Measurements from ENCODE around the gene SUN1. TPM values are rescaled to one million over a fixed set of nuclear protein-coding genes. Genes with fewer than 3 reads are reported as not detected.
"Not testable (repeated sequence)": the region's sequence is repeated elsewhere in the genome, so short reads cannot be mapped to it uniquely, and the experiment has no call there.

The SUN1 gene
- total RNA-seq, 1 experiment from 2014 or later = 39.6 TPM

GRCh38 chr7:844043-844442 lies 11.8 kb downstream of the SUN1 start:
- Histone ChIP-seq H3K4me1 (ENCODE audit: low read length) (no peaks in the 10 kb centered on the region), H3K4me2 (ENCODE audit: low read depth, low read length, poor library complexity, severe bottlenecking) (no peak overlapping the region), H4K20me1 (ENCODE audit: insufficient read depth, low read depth, low read length) (no peaks in the 10 kb centered on the region), H3K9me2 (replicated peaks; ENCODE audit: insufficient read depth, low read length) (no peaks in the 10 kb centered on the region), H2AFZ (ENCODE audit: low read length) (no peak overlapping the region), H3K9me3 (ENCODE audit: low read length) (no peaks in the 10 kb centered on the region), H3K27ac (ENCODE audit: low read length) (no peak overlapping the region), H3K27me3 (ENCODE audit: low read length) (no peaks in the 10 kb centered on the region), H3K79me2 (ENCODE audit: low read length) (peaks cover 4% of the 10 kb centered on the region; the same call in 1 of the 2 replicates), H3K36me3 (ENCODE audit: insufficient read depth, low read length) (peaks cover 3% of the 10 kb centered on the region), H3K4me3 (ENCODE audit: low read length) (no peak overlapping the region), H3K9ac (ENCODE audit: low read length) (no peak overlapping the region)
- DNase-seq = no peak

DNA sequence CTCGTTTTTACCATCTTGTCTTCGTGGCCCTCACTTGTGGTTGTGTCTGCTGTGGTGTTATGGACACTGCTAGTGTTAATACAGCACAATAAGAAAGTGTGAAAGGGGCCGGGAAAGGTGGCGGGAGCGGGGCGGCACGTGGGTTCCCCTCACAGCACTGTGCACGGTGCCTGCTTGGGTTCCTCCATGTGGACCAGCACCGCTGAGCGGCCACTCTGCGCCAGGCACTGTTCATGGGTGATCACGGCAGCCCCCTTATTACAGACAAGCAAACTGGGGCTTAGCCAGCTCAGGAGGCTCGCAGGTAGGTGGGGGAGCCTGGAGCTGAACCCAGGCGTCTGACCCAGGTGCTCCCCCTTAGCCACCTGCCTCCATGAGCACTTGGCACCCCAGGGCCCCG lies 12.2 kb downstream of the SUN1 start:
- Histone ChIP-seq H3K36me3 (ENCODE audit: insufficient read depth, low read length) (peaks cover 3% of the 10 kb centered on the region), H3K27ac (ENCODE audit: low read length) (no peak overlapping the region), H3K9ac (ENCODE audit: low read length) (no peak overlapping the region), H3K79me2 (ENCODE audit: low read length) (peaks cover 4% of the 10 kb centered on the region; the same call in 1 of the 2 replicates), H3K27me3 (ENCODE audit: low read length) (no peaks in the 10 kb centered on the region), H2AFZ (ENCODE audit: low read length) (no peak overlapping the region), H4K20me1 (ENCODE audit: insufficient read depth, low read depth, low read length) (no peaks in the 10 kb centered on the region), H3K4me2 (ENCODE audit: low read depth, low read length, poor library complexity, severe bottlenecking) (no peak overlapping the region), H3K4me1 (ENCODE audit: low read length) (no peaks in the 10 kb centered on the region), H3K4me3 (ENCODE audit: low read length) (no peak overlapping the region), H3K9me3 (ENCODE audit: low read length) (no peaks in the 10 kb centered on the region), H3K9me2 (replicated peaks; ENCODE audit: insufficient read depth, low read length) (no peaks in the 10 kb centered on the region)
- DNase-seq = no peak

DNA sequence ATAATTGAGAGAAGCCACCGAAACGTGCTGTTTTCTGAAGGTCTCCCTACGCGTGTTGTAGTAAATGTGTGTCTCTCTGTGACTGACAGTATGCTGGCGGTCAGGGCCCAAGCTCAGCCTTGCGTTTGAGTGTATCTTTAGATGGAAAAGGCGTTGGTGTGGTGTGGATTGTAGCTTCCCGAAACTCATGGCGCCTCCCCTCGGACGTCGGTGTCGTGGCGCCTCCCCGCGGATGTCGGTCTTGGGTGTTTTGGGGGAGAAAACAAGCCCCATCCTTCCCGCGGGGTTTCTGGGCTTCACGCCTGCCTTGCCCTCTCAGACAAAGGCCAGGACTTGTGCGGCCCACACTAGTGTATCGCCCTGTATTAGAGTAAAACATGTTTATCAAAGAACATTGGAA lies 12.8 kb downstream of the SUN1 start:
- Histone ChIP-seq H3K4me1 (ENCODE audit: low read length) (no peaks in the 10 kb centered on the region), H3K4me2 (ENCODE audit: low read depth, low read length, poor library complexity, severe bottlenecking) (no peak overlapping the region), H3K79me2 (ENCODE audit: low read length) (peaks cover 4% of the 10 kb centered on the region; the same call in 1 of the 2 replicates), H3K9ac (ENCODE audit: low read length) (no peak overlapping the region), H3K27ac (ENCODE audit: low read length) (no peak overlapping the region), H3K9me2 (replicated peaks; ENCODE audit: insufficient read depth, low read length) (no peaks in the 10 kb centered on the region), H3K36me3 (ENCODE audit: insufficient read depth, low read length) (peaks cover under 1% of the 10 kb centered on the region), H3K9me3 (ENCODE audit: low read length) (no peaks in the 10 kb centered on the region), H3K4me3 (ENCODE audit: low read length) (no peak overlapping the region), H4K20me1 (ENCODE audit: insufficient read depth, low read depth, low read length) (no peaks in the 10 kb centered on the region), H2AFZ (ENCODE audit: low read length) (no peak overlapping the region), H3K27me3 (ENCODE audit: low read length) (no peaks in the 10 kb centered on the region)
- no peak for DNase-seq

DNA sequence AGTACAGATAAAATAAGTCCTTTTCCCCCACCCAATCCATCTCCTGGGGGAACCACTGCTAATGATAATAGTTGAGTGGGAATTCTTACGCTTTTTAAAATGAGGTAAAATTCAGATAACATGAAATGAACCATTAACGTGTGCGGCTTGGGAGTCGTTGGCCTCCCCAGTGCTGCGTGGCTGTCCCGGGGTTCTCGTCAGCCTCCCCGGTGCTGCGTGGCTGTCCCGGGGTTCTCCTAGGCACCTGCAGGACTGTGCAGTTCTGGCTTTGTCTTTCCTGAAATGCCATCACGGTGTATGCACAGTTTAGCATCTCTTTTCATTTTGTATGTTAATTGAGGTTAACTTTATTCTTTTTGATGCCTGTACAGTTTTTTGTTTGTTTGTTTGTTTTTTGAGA lies 13.5 kb downstream of the SUN1 start:
- H3K9me2 ChIP-seq (replicated peaks; ENCODE audit: insufficient read depth, low read length) = no peaks in the 10 kb centered on the region
- H2AFZ ChIP-seq (ENCODE audit: low read length) = no peak overlapping the region
- H3K27me3 ChIP-seq (ENCODE audit: low read length) = no peaks in the 10 kb centered on the region
- H4K20me1 ChIP-seq (ENCODE audit: insufficient read depth, low read depth, low read length) = no peaks in the 10 kb centered on the region
- H3K36me3 ChIP-seq (ENCODE audit: insufficient read depth, low read length) = no peaks in the 10 kb centered on the region; the same call in none of the 2 replicates
- no peak overlapping the region for H3K4me2 ChIP-seq (ENCODE audit: low read depth, low read length, poor library complexity, severe bottlenecking)
- peaks cover 4% of the 10 kb centered on the region; the same call in 1 of the 2 replicates for H3K79me2 ChIP-seq (ENCODE audit: low read length)
- H3K9me3 ChIP-seq (ENCODE audit: low read length) = no peaks in the 10 kb centered on the region
- no peak overlapping the region for H3K4me3 ChIP-seq (ENCODE audit: low read length)
- DNase-seq = no peak
- no peak overlapping the region for H3K9ac ChIP-seq (ENCODE audit: low read length)
- no peak overlapping the region for H3K27ac ChIP-seq (ENCODE audit: low read length)
- no peaks in the 10 kb centered on the region for H3K4me1 ChIP-seq (ENCODE audit: low read length)

- not testable (repeated sequence) for H3K36me3 ChIP-seq (ENCODE audit: insufficient read depth, low read length); H3K4me2 ChIP-seq (ENCODE audit: low read depth, low read length, poor library complexity, severe bottlenecking); H3K9me3 ChIP-seq (ENCODE audit: low read length); H3K9ac ChIP-seq (ENCODE audit: low read length); H4K20me1 ChIP-seq (ENCODE audit: insufficient read depth, low read depth, low read length); H3K79me2 ChIP-seq (ENCODE audit: low read length); H3K27me3 ChIP-seq (ENCODE audit: low read length); H2AFZ ChIP-seq (ENCODE audit: low read length); H3K4me3 ChIP-seq (ENCODE audit: low read length); H3K27ac ChIP-seq (ENCODE audit: low read length); DNase-seq; H3K9me2 ChIP-seq (replicated peaks; ENCODE audit: insufficient read depth, low read length); H3K4me1 ChIP-seq (ENCODE audit: low read length)
Observed at GRCh38 chr7:846958-847650, 14.8 kb downstream of the SUN1 start.

GRCh38 chr7:847728-848127 lies 15.5 kb downstream of the SUN1 start:
- not testable (repeated sequence) for H3K9ac ChIP-seq (ENCODE audit: low read length); H3K27ac ChIP-seq (ENCODE audit: low read length); H3K9me2 ChIP-seq (replicated peaks; ENCODE audit: insufficient read depth, low read length); H2AFZ ChIP-seq (ENCODE audit: low read length); H3K4me2 ChIP-seq (ENCODE audit: low read depth, low read length, poor library complexity, severe bottlenecking); H3K79me2 ChIP-seq (ENCODE audit: low read length); H3K9me3 ChIP-seq (ENCODE audit: low read length); H3K4me3 ChIP-seq (ENCODE audit: low read length); DNase-seq; H3K4me1 ChIP-seq (ENCODE audit: low read length); H3K36me3 ChIP-seq (ENCODE audit: insufficient read depth, low read length); H3K27me3 ChIP-seq (ENCODE audit: low read length); H4K20me1 ChIP-seq (ENCODE audit: insufficient read depth, low read depth, low read length)

- H3K9me2 ChIP-seq (replicated peaks; ENCODE audit: insufficient read depth, low read length) = no peaks in the 10 kb centered on the region
- H3K9me3 ChIP-seq (ENCODE audit: low read length) = no peaks in the 10 kb centered on the region
- H3K79me2 ChIP-seq (ENCODE audit: low read length) = peaks cover 4% of the 10 kb centered on the region
- H2AFZ ChIP-seq (ENCODE audit: low read length) = no peak overlapping the region
- no peaks in the 10 kb centered on the region; the same call in none of the 2 replicates for H3K36me3 ChIP-seq (ENCODE audit: insufficient read depth, low read length)
- no peak overlapping the region for H3K9ac ChIP-seq (ENCODE audit: low read length)
- no peaks in the 10 kb centered on the region for H4K20me1 ChIP-seq (ENCODE audit: insufficient read depth, low read depth, low read length)
- H3K4me2 ChIP-seq (ENCODE audit: low read depth, low read length, poor library complexity, severe bottlenecking) = no peak overlapping the region
- DNase-seq = no peak
- no peaks in the 10 kb centered on the region for H3K4me1 ChIP-seq (ENCODE audit: low read length)
- no peak overlapping the region for H3K27ac ChIP-seq (ENCODE audit: low read length)
- H3K4me3 ChIP-seq (ENCODE audit: low read length) = no peak overlapping the region
- H3K27me3 ChIP-seq (ENCODE audit: low read length) = no peaks in the 10 kb centered on the region
Observed at GRCh38 chr7:849145-849544, 16.9 kb downstream of the SUN1 start.

GRCh38 chr7:849781-850180 lies 17.5 kb downstream of the SUN1 start:
- no peak overlapping the region for H2AFZ ChIP-seq (ENCODE audit: low read length)
- H3K36me3 ChIP-seq (ENCODE audit: insufficient read depth, low read length) = no peaks in the 10 kb centered on the region; the same call in 1 of the 2 replicates
- no peak overlapping the region for H3K27ac ChIP-seq (ENCODE audit: low read length)
- H3K79me2 ChIP-seq (ENCODE audit: low read length) = peaks cover 4% of the 10 kb centered on the region
- H3K4me3 ChIP-seq (ENCODE audit: low read length) = no peak overlapping the region
- H3K4me2 ChIP-seq (ENCODE audit: low read depth, low read length, poor library complexity, severe bottlenecking) = no peak overlapping the region
- H3K9me3 ChIP-seq (ENCODE audit: low read length) = no peaks in the 10 kb centered on the region
- no peaks in the 10 kb centered on the region for H3K27me3 ChIP-seq (ENCODE audit: low read length)
- no peaks in the 10 kb centered on the region for H3K9me2 ChIP-seq (replicated peaks; ENCODE audit: insufficient read depth, low read length)
- no peaks in the 10 kb centered on the region for H4K20me1 ChIP-seq (ENCODE audit: insufficient read depth, low read depth, low read length)
- DNase-seq = no peak
- H3K4me1 ChIP-seq (ENCODE audit: low read length) = no peaks in the 10 kb centered on the region
- H3K9ac ChIP-seq (ENCODE audit: low read length) = no peak overlapping the region
